ENCODE data around the gene PRKCQ.
"Not testable (repeated sequence)": the region's sequence is repeated elsewhere in the genome, so short reads cannot be mapped to it uniquely, and the experiment has no call there.

PRKCQ gene

GRCh38 chr10:6487920-6488319, 92.2 kb downstream of the PRKCQ start:
- no peak for DNase-seq

- no peak for DNase-seq
Observed at GRCh38 chr10:6486309-6486708, 93.8 kb downstream of the PRKCQ start.

- DNase-seq, result peak; percentile 30
Observed at GRCh38 chr10:6482737-6483357, 97.2 kb downstream of the PRKCQ start.

DNA sequence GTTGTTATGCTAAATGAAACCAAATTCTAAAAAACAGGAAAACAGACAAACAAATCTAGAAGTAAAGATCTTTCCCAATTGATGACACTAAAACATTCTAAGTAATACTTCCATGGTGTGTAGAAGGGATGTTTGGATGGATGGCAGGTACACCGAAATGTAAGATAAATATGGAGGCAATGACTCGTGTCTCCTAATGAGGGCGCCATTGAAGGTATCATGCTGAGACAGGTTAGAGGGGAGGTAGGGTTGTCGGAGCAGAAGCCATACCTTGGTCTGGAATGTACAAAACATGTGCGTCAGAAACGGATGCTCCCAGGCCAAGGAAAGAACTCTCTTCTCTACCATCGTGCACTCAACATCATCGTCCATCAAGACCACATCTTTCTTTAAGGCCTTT, 101.4 kb downstream of the PRKCQ start:
- no peak for DNase-seq

GRCh38 chr10:6476989-6477388, 103.1 kb downstream of the PRKCQ start:
- no peak for DNase-seq

DNA sequence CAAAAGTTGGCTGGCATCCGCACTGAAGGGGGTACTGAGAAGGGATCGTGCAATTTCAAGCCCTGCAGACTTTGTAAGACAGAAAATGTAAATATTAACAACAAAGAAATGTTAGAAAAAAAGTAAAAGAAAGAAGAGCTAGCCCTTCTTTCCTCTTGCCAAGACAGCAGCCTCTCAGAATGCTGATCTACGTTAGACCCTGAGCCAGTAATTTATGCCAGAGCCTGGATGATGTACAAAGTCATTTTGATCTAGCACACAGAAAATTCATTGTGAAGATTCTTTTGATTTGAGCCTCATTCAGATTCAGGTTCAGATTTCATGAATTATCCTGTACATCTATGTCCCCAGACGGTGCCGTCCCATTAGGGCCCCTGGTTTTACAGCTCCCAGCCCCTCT, 105.2 kb downstream of the PRKCQ start:
- DNase-seq, result no peak

DNA sequence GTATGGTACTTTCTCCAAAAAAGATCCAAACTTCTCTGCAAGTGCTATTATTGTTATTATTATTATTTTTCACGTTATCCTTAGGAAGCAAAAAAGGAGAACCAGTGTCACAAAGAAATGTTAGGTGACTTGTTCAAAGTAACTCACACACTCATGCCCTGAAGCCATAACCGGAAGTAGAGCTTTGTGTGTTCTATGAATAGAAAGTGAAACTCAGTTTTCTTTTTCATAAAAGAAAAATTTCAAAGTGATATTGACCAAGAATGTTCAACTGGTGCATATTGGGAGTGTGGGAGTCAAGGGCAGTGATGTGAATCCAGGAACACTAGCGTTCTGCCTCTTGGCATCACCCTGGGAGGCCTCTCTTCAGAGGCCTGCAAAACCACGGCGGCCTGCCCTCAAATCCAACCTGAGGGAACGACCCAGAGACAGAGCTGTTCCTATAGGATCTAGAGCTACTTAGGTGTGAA, 106.1 kb downstream of the PRKCQ start:
- peak; percentile 66 for DNase-seq

GRCh38 chr10:6473430-6473829, 106.6 kb downstream of the PRKCQ start:
- DNase-seq, result peak; percentile 80

- not testable (repeated sequence) for DNase-seq
Observed at GRCh38 chr10:6472710-6473005, 107.4 kb downstream of the PRKCQ start.

DNA sequence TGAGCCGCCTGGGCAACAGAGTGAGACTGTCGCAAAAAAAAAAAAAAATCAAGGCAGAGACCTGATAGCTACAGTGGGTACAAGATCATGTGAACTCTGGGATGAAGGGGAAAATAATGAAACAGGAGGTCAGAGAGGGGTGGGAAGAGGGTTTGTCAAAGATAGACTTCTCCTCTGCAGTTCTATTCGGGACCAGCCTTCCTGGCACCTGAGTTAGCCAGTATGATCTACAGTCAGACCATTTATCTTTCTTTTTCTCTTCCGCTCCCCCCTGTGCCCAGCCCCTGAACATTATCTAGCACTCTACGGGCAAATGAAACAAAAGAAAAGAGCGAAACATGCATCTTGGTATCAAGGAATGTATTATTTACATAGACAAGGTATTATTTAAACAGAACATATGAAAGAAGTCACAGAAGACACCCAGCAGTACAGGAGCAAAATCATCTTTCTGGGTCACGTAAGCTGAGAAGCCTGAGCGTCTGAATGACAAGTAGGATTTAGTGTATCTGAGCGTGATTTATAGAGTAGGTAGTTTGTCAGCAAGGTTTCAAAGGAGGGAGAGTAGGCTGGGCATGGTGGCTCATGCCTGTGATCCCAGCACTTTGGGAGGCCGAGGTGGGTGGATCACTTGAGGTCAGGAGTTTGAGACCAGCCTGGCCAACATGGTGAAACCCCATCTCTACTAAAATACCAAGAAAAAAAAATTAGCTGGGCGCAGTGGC, 109.0 kb downstream of the PRKCQ start:
- no peak for DNase-seq

- DNase-seq, result no peak
Observed at GRCh38 chr10:6469661-6470060, 110.4 kb downstream of the PRKCQ start.

DNA sequence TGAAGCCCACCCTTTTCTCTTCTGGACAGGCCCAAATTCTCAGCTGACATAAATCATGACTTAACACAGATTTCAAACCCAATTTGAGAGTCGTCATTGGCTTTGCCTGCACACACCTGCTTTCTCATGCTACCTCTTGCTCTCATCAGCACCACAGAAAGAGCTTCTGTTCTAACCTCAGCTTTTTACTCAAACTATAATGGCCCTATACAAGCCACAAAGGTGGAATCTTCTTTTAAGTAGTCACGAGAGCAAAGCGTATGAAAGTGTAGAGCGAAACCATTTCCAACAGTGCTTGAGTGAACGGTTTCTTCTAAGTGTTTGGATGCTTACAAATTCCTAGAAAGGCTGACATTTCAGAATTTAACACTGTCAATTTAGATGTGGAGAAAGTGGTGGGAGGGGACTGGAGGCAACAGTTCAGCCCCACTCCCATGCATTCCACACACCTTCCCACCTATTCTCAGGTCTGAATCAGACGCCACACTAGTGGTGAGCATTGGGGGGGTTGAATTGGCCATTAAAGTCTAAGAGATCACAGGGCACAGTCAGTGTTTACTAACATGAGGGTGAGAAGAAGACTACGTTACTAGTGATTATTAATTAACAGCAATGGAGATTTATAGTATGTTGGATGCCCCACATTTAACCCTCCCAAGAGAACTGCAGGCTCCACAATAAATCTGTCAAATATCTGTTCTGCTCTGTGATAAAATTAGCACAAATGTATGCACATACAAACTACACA, 114.0 kb downstream of the PRKCQ start:
- DNase-seq, result no peak

GRCh38 chr10:6465437-6465836, 114.6 kb downstream of the PRKCQ start:
- DNase-seq, result no peak

DNA sequence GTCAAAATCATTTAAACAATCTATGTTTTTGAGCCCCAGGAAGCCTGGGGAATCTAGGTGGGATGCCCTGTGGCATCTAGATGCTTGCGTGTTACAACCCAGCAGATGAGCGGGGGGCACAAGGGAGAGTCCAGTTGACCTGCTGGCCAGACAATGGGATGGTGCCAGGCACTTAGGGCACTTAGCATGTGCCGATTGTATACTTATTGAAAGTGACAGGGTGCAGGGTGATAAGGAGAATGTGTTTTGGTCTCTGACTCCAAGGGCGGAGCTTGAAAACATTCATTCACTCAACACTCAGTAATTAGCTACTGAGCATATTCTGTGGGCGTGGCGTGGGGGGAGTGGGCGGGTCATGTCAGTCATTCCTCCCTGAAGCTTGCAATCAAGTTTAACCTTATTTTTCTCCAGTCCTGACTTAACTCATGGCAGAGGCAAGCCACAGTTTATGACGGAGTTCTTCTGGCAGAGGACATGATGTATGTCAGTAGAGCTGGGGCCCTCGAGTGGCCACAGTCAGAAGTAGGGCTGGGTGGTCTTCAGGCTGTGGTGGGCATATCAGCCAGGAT, 115.1 kb downstream of the PRKCQ start:
- DNase-seq, result no peak

DNA sequence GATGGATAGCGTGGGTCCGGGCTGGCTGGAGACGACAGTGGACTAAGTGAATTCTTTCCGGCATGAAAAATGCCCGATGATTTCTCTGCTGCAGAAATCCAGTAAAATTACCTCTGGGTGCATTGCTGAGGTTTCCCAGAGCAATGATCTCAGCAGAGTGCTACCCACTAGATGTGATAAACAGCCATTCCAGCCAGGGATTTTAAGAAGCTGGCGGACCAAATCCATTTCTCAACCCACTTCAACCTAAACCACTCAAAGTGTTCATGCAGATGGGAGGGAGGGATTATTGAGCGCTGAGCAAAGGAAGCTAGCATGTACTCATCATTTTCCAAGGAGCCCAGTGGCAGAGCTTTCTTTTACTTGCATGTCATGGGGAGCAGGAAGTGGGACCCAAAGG, 116.7 kb downstream of the PRKCQ start:
- DNase-seq, result no peak

GRCh38 chr10:6461961-6462360, 118.1 kb downstream of the PRKCQ start:
- DNase-seq, result no peak

GRCh38 chr10:6460861-6461409, 119.1 kb downstream of the PRKCQ start:
- no peak for DNase-seq

- DNase-seq, result no peak
Observed at GRCh38 chr10:6458814-6459213, 121.3 kb downstream of the PRKCQ start.

- no peak for DNase-seq
Observed at GRCh38 chr10:6457376-6457775, 122.7 kb downstream of the PRKCQ start.

DNA sequence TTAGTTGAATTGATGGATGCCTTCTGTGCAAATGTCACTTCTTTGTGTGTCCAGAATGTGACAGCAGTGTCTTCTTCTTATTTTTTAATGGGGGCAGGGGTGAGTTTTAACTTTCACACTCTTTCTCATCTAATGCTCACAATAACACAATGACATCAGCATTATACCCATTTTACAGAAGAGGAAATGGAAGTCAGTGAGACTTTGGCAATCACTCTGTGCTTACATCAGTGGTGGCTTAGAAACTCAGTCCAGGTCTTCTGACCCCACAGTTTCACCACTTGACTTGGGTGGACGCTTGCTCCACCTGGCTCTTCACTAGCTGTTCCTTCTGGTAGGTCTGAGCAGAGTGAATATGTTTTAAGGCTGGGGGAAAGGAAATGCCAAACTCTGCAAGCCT, 124.0 kb downstream of the PRKCQ start:
- no peak for DNase-seq

GRCh38 chr10:6455592-6455991, 124.5 kb downstream of the PRKCQ start:
- no peak for DNase-seq

DNA sequence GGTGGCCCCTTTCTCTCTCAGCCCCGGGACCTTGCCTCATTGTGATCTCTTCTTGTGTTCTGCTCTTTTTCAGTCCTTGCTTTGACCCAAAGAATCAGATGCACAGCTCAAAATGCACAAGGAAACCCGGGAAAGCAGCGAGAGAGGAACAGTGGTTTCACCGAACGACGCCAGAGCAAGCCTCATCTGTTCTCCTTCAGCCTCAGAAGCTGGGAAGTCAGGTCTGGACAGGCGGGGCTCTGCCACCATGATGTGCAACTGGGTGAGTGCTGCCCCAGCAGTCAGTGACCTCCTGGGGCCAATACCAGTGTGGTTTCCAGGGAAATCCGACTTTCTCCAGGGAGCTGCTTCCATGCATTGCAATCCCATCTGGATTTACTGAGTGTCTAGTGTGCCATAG, 133.4 kb downstream of the PRKCQ start:
- no peak for DNase-seq

- peak; percentile 71 for DNase-seq
Observed at GRCh38 chr10:6445671-6446316, 134.3 kb downstream of the PRKCQ start.

All from CD4-positive, alpha-beta T cell treated with Interleukin-10 for 1 hour (primary cell).